IPS-18c (cell line): Measurements from ENCODE around the gene FEM1A.
"Not testable (repeated sequence)": the region's sequence is repeated elsewhere in the genome, so short reads cannot be mapped to it uniquely, and the experiment has no call there.

Experiments
- H3K4me3 ChIP-seq: 2 replicates; pipeline ENCODE4 v1.7.0; 2013; ENCODE audit warnings: low read depth, mild to moderate bottlenecking, low read length, moderate library complexity; ENCODE audit not compliant: insufficient read depth
- H3K9me3 ChIP-seq: one replicate; pipeline ENCODE4 v1.6.1; 2013; ENCODE audit warnings: mild to moderate bottlenecking, low read length, moderate library complexity; ENCODE audit not compliant: control insufficient read depth, insufficient read depth

Gene FEM1A

GRCh38 chr19:4829001-4829712 is 37.6 kb downstream of the FEM1A start:
- no peak overlapping the region for H3K4me3 ChIP-seq

GRCh38 chr19:4830332-4830731 is 38.8 kb downstream of the FEM1A start:
- no peak overlapping the region for H3K4me3 ChIP-seq
- no peaks in the 10 kb centered on the region for H3K9me3 ChIP-seq

More at GRCh38 chr19:4829001-4829712, 37.6 kb downstream of the FEM1A start:
- no peaks in the 10 kb centered on the region for H3K9me3 ChIP-seq

DNA sequence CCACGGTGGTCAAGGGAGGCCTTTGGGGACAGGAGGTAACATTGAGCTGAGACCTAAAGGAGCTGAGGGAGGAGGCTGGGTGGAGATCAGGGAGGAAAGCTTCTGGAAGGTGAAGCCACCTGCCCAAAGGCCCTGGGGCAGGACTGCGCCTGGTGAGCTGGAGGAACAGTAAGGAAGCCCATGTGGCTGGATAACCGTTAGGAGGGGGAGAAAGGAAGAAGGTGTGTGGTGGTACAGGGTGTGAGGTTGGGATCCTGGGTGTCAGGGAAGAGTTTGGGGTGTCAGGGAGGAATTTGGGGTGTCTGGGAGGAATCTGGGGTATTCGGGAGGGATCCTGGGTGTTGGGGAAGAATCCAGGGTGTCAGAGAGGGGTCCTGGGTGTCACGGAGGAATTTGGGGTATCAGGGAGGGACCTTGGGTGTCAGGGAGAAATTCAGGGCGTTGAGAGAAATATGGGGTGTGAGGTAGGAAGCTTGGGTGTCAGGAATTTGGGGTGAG is 39.3 kb downstream of the FEM1A start:
- Histone ChIP-seq H3K4me3 (no peak overlapping the region; the same call in 1 of the 2 replicates), H3K9me3 (no peaks in the 10 kb centered on the region)

DNA sequence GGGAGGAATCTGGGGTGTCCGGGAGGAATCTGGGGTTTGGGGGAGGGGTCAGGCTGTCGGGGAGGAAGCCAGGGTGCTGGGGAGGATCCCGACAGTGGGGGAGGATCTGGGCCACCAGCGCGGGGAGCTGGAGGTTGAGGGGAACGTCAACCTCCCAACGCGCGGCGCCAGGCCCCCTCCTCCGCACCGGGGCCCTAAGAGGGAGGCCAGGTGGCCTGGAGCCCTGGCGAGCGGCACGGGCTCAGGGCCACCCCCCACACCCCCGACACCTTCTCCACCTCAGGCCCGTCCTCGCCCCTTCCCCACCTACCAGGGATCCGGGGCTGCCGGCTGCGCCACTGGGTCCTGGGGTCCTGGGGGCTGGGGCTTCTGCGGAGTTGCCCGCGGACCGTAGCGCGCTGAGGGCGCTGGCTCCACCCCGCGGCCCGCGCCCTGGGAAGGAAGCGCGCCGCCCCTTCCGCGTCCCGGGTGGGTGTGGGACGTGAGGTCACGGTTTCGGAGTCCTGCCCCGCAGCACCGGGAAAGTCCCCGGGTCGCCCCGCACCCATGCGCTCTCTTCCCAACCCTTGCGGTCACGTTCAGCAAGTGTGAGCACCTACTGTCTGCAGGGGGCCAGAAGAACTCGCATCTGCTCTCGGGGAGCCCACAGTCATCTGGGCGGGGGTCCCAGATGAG is 39.9 kb downstream of the FEM1A start, which contains the start of gene TICAM1:
TSS of gene TICAM1 (minus strand) at position 409 of the 675 bp plus-strand sequence. CDS start 13,335 bp downstream, outside the sequence.
- Histone ChIP-seq H3K9me3 (no peaks in the 10 kb centered on the region), H3K4me3 (peak within 1 kb of the TSS; percentile 59)

GRCh38 chr19:4831979-4832340 is 40.4 kb downstream of the FEM1A start:
- H3K9me3 ChIP-seq: not testable (repeated sequence)
- H3K4me3 ChIP-seq: peak overlapping the region; percentile 59

DNA sequence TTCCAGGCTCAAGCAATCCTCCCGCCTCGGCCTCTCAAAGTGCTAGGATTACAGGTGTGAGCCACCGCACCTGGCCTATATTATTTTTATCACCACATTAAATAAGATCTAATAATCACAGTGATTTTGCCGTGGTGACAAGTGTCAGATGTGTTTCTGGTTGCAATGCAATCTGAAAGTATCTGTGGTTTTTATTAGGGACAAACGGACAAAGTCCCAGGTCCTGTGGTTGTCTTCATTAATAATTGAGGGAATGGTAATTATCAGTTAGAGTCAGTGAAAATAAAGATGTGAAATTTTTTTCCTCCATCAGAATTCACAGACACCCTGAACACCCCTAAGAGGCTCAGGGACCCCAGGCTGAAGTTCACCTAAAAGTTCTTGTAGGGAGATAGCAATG is 41.2 kb downstream of the FEM1A start:
- Histone ChIP-seq H3K4me3 (no peak overlapping the region), H3K9me3 (no peaks in the 10 kb centered on the region)

DNA sequence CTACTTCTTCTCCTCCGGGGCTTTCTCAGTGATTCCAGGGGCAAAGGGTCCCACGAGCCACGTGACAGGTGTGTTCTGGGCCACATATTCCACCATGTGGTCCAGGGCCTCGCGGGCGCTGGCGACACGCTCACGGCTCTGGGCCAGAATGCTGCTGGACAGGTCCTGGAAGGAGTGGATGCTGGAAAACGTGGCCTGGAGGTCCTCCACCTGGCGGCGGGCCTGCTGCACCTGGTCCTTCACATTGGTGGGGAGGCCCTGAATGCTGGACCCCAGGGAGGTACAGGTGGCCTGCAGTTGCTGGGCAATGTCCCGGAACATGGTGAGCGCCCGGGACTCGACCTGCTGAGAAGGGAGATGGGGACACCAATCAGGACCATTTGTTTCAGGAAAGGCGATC is 47.7 kb downstream of the FEM1A start:
- no peaks in the 10 kb centered on the region for H3K9me3 ChIP-seq
- H3K4me3 ChIP-seq: no peak overlapping the region

- H3K4me3 ChIP-seq: no peak overlapping the region
- H3K9me3 ChIP-seq: no peaks in the 10 kb centered on the region
Measured at GRCh38 chr19:4843647-4843965, 52.1 kb downstream of the FEM1A start.

GRCh38 chr19:4844348-4845179 is 53.0 kb downstream of the FEM1A start:
- Histone ChIP-seq H3K9me3 (no peaks in the 10 kb centered on the region), H3K4me3 (no peak overlapping the region)

GRCh38 chr19:4845975-4846374 is 54.4 kb downstream of the FEM1A start:
- H3K9me3 ChIP-seq, H3K4me3 ChIP-seq: not testable (repeated sequence)

- Histone ChIP-seq H3K4me3 (no peak overlapping the region), H3K9me3 (no peaks in the 10 kb centered on the region)
Measured at GRCh38 chr19:4847190-4847973, 55.8 kb downstream of the FEM1A start.

- Histone ChIP-seq H3K4me3 (no peak overlapping the region), H3K9me3 (no peaks in the 10 kb centered on the region)
Measured at GRCh38 chr19:4849019-4849418, 57.5 kb downstream of the FEM1A start.
